ENCODE data around the gene COL27A1.

COL27A1 gene

DNA sequence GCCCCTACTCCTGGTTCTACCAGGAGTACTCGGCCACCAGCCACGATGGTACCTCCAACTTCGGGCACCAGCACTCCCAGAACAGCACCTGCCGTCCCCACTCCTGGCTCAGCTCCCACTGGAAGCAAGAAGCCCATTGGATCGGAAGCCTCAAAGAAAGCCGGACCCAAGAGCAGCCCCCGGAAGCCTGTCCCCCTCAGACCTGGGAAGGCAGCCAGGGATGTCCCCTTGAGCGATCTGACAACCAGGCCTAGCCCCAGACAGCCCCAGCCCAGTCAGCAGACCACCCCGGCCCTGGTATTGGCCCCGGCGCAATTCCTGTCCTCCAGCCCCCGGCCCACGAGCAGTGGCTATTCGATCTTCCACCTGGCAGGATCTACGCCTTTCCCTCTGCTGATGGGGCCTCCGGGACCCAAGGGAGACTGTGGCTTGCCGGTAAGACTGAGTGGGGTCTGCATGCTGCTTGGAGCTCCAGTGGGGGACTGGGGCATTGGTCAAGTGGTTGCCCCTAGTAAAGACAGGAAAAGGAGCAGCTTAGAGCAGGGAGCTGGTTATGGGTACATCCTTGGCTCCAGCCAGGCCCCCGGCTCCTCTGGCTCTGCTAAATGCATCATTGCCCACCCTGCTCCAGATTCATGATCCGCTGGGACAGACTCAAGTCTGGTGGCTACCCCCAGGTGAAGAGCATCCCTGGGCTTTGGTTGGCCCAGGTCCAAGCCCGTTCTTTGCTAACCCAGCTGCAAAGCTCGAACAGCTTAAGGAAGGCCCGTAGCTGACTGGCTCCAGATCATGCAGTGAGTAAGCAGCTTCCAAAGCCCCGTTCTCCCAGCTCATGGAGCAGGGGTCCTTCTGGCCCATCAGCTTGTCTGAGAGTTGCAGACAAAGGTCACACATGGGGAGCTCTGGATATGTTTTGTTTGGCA lies 14.0 kb downstream of the COL27A1 start:
- no peak for DNase-seq

DNA sequence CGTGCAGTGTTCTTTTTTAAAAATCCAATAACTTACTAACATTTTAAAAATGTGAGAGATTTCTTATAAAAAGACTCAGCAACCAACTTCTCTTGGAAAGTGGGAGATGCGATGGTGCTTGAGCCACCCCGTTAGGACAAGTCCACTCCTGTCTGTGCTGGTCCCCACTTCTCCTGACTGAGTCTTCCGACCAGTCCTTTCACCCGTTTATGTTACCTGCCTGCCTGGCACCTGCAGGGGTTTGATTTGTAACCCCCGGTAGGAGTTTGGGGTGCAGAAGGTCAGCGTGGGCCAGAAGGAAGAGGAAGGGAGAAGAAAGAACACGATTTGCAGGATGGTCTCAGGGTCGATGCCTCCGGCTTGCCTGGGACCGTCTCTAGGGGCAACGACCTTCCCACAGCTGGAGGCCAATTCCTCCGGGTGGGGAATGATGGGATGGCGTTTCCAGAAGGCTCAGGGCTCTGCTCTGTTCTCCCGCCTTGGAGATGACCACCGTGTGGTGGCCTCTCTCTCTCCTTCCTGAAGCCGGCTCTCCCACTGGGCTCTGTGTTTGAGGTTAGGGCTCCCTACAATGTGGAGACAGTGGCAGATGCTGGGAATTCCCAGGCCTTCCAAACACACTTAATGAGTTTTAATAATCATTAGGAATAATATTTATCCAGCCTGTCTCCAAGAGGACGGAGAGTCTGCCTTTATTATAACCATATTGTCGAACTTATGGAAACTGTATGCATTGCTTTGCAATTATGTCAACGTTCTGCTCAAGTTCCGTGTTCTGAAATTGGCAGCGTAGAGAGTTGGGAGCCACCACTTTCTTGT lies 14.8 kb downstream of the COL27A1 start:
- no peak for DNase-seq

DNA sequence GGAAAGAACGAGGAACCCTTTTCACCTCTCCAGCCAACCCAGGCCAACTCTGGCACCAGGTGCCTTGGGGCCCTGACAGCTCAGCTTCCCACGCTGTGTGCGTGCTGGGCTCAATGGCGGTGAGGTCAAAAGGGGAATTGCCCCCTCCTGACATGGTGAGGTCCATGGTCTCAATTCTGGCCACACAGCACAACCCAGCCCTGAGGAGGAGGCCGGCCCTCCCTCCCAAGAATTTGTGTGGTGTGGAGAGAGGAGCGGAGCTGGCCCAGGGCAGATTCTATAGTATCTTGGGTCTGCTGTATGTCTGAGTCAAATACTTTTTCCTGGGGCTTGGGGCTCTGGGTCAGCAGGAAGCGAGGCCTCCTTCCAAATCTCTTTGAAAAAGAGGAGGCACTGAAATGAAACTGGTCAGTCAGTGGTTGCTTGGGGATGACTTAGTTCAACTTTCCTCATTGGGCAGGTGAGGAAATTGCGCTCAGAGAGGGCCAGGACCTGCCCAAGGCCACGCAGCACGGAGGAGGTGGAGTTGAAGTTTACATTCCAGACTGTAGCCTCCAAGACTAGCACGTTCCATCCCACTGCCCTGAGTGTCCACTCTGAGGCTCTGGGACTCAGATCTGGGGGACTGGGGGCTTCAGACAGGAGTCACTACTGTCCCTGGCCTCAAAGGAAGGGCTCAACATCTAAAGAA lies 15.6 kb downstream of the COL27A1 start:
- no peak for DNase-seq

DNA sequence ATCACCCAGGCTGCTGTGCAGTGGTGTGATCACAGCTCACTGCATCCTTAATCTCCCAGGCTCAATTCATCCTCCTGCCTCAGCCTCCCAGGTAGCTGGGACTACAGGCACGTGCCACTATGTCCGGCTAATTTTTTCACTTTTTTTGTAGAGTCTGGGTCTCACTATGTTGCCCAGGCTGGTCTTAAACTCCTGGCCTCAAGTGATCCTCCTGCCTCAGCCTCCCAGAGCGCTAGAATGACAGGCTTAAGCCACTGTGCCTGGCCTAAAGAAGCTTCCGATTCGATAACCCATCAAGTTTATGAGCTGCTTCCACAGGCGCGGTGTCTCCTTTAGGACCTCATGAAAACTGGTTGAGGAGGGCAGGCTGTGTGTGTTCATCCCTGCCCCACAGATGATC lies 16.2 kb downstream of the COL27A1 start:
- no peak for DNase-seq

DNA sequence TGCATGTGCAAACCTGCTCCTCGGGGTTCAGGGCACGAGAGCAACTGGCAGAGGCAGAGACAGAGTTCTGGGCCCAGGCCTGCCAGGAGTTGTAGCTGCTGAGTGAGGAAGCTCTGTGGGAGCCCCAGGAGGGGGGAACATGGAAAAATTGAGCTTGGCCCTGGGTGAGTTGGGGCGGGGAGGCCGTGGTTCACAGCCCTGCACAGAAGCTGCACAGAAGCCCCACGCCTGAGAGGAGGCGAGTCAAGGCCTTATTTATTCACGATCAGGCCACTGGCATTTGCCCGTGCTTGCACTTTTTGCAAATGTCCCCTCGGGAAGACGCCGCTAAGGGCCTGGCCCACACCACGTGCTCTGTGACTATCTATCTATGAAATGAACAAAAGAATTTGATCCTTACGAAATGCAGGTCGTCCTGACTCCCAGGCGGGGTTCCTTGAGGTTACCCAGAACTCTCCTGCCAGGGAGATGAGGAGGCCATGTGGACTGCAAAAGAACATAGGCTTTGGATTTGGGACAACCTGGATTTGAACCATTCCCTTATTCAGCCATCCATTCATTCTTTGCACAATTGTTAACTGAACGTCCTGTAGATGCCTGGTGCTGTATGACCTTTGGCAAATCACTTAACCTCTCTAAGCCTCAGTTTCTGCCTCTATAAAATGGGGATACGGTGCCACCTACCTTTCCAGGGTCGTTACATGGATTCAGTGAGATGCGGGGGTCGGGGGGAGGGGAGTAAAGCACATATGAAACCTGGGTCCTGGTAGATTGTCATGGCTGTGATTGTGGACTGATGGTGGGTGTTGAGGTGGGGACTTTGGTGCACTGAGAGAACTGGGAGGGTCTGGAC lies 17.9 kb downstream of the COL27A1 start:
- no peak for DNase-seq

DNA sequence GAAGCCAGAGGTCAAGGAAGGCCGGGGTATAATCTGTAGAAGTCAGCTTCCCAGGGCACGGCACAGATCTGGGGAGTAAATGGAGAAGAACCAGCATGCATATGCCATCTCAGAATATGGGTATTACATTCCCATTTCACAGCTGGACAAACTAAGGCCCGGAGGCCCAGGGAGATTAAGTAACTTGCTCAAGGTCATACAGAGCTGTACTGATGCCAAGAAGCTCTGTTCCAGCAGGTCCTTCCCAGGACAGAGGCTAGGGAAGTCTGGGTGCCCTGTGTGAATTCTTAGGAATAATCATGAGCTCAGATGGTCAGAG lies 19.2 kb downstream of the COL27A1 start:
- DNase-seq: no peak

DNA sequence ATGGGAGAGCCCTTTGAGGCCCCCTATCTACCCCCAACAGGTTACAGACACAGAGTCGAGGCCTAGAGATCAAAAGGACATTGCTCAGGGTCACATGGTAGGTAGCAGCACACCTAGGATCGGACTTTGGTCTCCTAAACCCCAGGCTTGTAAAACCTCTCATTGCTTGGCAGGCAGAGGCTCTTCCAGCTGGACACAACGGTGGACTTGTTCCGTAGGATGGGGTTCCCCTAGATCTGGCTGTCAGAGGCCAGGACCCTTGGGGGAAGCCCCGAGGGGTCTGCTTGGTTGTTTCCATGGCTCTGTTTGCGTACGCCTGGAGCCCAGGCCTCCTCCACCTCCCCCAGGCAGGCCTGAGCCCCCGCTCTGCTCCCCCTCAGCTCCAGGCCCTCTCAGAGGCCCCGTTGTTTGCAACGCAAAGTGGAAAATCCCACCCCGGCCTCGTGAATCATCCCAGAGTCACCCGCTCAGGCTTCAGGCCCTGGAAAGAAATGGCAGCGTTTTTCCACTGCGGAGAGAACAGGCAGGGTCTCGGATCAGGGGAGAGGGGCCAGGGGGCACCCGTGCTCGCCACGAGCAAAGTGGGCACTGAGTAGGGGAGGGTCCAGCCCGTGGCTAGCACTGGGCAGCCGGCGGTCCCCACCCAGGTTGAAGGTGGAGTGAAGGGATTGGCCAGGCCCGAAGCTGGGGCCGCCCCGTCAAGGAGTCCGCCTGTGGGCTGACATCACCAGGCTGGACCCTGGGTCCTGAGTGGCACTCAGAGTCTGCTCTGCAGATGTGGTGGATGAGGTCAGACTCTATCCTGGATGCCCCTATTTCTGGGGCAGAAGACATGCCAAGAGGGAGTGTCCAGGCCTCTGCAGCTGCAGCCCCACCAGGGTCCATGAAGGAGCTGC lies 19.8 kb downstream of the COL27A1 start:
- DNase-seq: no peak

DNA sequence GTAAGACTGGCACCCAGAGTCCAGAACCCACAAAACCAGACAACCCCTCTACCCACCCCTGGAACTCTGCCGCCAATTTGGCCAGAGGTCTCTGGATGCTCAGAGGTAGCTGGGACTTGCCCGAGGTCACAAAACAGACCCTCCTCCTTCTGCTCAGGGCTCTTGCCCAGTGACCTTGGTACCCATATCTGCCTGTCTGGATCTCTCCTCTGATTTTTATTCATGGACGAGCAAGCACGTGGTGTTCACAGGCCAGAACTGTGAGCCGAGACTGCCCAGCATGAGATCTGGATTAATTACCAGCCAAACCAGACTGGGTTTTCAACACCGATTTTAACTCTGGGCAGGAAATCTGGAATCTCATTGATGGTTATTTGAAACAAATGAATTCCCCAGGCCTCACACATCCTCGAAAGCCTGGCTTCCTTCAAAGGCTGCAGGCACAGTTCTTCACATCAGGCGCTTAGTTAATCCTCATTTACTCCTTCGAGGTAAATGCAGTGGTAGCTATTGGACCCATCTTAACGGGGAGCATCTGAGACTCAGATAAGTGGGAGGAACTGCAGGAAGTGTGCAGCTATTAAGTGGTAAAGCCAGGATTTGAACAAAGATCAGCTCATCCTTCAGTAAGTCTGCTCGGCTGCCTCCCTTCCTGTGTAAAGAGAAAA lies 21.4 kb downstream of the COL27A1 start:
- no peak for DNase-seq

DNA sequence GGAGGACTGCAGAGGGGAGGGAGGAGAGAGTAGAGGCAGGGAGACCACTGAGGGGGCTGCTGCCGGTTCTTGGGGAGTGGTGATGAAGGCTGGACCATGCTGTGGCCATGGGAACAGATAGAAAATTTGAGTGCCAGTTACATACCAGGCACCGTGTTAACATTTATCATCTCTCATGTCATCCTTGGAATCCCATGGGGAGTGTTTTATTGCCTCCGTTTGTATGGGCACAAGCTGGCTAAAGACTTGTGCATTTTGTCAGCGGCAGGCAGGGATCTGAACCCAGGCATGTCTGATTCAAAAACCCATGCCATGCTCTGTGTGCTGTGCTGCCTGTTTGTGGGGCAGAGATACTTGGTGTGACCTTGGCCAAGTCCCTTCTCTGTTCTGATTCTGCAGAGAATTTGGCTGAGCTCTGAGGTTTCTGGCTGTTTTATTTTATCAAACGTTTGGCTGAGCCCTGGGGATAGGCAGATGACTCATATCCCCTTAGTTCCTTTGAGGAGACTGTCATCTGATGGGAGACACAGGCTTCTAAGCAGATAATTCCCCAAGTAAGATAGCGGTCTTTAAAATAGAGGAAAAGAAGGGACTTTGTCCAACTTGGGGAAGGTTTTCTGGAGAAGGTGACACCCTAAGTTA lies 22.2 kb downstream of the COL27A1 start:
- no peak for DNase-seq

DNA sequence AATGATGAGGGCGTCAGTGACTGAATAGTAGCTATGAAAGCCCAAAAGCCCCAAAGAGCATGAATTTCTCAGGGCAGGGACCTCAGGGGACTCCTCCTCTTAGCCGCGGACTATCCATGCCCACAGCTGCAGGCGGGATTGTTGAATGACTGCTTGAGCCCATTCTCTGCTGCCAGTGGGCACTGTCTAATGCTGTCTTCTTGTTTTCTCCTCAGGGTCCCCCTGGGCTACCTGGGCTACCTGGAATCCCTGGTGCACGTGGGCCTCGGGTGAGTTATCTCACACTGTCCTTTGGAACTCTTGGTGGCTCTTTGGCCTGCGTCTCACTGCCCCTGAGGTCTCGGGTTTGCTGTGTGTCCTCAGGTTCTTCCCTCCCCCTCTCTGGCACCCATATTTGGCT lies 22.7 kb downstream of the COL27A1 start:
- no peak for DNase-seq

DNA sequence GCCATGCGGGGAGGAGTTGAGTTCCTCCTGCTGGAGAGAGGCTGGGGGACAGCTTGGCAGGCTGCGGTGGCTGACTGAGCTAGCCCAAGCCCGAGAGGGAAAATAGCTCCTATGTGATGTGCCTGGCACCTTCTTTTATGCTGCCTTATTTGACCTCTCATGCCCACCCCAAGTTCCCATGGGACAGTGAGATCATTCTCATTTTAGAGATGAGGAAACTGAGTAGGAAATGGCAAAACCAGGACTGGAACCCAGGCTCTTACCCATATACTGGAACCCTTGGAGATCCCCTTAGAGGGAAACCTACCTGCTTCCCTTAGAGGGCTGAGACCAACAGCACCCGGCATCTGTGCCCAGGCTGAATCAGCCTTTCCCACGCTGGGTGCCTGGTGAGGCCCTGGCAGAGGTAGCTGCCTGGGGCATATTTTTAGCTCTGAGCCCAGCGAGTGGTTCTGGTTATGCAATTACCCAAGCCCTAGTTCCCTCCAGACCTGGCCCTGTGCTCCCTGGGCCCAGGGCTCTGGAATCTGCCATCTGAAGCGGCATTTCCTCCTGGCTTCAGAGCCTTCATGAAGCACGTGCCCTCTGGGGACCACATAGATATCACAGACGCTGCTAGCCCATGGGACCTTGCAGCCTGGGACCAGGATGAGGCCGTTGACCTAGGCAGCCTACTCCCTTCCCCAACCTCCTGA lies 23.6 kb downstream of the COL27A1 start:
- DNase-seq: no peak

DNA sequence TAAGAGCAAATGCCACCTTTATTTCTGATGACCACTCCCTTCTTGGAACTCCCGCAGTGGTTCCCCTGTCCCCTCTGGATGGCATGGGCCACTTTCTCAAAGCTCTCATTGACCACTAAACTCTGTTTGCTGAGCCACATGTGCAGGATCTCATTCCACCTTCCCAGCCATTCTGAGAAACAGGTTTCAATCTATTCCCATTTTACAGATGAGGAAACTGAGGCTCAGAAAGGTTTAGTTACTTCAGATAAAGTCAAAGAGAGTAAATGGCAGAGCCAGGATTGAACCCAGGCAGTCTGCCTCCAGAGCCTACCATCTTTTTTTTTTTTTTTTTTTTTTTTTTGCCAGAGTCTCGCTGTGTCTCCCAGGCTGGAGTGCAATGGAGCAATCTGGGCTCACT lies 24.2 kb downstream of the COL27A1 start:
- no peak for DNase-seq

DNA sequence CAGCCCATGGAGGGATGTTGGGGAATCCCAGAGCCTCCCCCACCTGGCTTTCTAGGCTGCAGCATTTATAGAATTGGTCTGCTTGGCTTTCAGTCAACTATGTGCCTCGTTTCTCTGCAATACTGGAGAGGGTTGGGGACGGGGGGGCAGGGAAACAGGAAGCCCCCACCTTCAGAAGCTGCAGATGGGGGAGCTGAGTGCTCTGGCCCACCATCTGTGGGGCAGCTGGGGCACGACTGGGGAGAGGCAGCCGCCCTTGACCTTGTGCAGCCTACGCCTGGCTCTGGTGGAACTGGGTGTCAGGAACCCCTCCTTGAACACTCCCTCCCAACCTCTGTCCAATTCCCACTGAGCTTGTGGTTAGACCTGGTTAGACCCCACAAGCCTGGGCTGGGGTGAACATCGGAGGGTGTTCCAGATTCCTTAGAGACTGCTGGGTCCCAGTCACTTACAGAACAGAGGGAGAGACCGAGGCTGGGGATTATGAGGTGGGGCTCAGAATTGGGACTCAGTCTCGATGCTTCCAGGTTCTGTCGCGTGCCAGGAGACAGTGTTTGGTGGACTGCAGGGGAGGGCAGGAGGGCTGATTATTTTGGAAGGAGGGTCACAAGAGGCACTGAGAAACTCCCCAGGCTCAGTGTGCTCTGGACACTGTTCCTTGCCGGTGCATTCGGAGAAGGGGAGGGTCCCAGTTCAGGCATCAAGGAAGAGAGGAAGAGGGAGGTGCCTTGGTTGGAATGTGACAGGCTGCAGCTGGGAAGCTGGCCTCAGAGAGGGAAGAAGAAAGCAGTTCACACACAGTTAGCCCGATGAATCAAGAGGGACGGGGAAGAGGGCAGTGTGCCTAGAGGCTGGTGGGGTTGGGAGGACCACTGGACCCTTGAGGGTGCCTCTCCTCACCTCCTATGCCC lies 25.6 kb downstream of the COL27A1 start:
- no peak for DNase-seq

DNA sequence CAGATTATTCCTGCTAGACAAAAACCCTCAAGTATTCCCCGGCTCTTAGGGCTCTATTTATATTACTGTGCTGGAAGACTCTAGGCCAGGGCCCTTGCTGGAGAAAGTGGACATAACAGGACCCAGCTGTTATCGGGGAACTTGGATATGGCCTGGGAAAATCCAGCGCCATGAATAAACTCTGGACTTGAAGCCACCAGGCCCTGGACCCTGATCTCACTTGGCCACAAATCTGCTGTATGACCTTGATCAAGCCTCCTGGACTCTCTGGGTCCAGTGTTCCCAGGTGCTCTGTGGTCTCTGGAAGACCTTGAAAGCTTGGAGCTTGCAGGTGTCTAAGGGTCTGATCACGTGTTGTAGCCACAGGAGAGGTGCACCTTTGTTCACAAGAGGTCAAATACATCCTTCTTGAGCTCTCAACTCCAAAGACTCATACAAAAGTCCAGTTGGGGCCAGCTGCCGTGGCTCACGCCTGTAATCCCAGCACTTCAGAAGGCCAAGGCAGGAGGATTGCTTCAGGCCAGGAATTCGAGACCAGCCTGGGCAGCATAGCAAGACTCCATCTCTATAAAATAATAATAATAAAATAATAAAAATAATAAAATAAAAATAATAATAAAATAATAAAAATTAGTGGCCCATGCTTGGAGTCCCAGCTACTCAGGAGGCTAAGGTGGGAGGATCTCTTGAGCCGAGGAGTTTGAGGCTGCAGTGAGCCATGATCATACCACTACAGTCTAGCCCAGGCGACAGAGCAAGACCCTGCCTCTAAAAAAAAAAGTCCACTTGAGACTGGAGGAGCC lies 26.5 kb downstream of the COL27A1 start:
- DNase-seq: no peak

DNA sequence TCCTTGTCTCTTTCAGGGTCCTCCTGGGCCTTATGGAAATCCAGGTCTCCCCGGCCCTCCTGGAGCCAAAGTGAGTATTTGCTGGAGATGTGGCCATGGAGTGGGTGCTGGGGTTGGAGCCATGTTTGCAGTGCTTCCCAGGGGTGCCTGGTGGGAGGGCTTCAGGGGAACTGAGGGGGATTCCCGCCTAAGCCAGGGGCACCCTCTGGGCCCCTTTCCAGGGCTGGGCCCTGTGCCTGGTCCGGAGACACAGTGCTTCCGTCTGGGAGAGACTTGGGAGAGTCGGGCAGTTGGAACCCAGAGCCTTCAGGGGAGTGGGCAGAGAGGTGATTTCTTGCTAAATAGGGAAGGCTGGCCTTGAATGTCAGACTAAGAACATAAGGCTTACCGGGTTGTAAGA lies 27.7 kb downstream of the COL27A1 start:
- DNase-seq: no peak

DNA sequence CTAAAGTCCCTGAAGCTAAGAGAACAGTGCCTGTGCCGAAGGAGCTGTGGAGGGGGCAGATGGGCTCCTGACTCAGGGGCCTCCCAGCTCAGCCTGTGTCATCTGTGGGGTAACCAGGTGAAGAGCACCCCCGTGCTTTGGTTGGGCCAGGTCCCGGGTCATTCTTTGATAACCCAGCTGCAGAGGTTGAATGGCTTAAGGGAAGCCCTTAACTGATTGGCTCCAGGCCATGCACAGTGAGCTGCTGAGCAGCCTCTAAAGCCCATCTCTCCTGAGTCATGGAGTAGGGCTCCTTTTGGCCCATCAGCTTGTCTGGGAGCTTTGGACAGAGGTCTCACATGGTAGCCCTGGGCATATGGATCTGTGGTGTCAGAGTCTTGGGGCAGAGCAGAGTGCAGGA lies 28.7 kb downstream of the COL27A1 start:
- no peak for DNase-seq

DNA sequence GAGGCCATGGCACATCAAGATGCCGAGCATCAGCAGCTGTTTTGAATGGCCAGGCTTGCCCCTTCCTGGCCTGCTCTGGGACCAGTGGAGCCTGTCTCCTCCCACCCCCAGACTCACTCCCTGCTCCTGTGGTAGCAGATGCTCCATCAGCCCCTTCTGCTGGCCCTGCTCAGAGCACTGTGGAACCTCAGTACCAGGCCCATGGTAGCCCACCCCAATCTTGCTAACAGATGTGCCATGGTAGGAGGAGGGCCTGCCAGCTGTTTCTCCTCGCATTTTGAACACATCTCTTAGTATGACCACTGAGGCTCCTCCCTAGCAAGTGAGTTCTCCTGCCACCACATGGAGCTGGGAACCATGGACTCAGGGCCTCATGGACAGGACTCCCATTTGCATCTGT lies 29.5 kb downstream of the COL27A1 start:
- DNase-seq: no peak
